Measurements from ENCODE around the gene JADE3.

Gene JADE3

GRCh38 chrX:47098338-47099094 is 186.3 kb downstream of the JADE3 start:
- no peaks in the 10 kb centered on the region for H3K9me3 ChIP-seq
- no peak for DNase-seq
- no peaks in the 10 kb centered on the region for H3K27me3 ChIP-seq
- no peak for TF ChIP-seq CTCF (IDR thresholded peaks at IDR 0.05; ENCODE audit: low read depth, low read length)
- no peaks in the 10 kb centered on the region for H3K4me1 ChIP-seq
- H3K36me3 ChIP-seq = no peaks in the 10 kb centered on the region
- no peak overlapping the region for H3K4me3 ChIP-seq (ENCODE audit: low read depth, low read length)

GRCh38 chrX:47101206-47101605 is 189.0 kb downstream of the JADE3 start:
- DNase-seq = no peak
- Histone ChIP-seq H3K27me3 (no peaks in the 10 kb centered on the region), H3K9me3 (no peaks in the 10 kb centered on the region), H3K4me1 (no peaks in the 10 kb centered on the region), H3K36me3 (no peaks in the 10 kb centered on the region), H3K4me3 (ENCODE audit: low read depth, low read length) (no peak overlapping the region)
- no peak for TF ChIP-seq CTCF (IDR thresholded peaks at IDR 0.05; ENCODE audit: low read depth, low read length)
